Stimulated activated CD4-positive, alpha-beta T cell treated with anti-CD3 and anti-CD28 coated beads, Interleukin-4, amount 100 ng/mL, for 48 hours (primary cell): ENCODE measurements around the gene C6orf89.

Experiments
- DNase-seq, 2 donors: peaks; one replicate each; pipeline ENCODE4 v3.0.0-alpha.2; 2020; ENCODE audit warnings: low read depth in 2 of 2

C6orf89 gene

GRCh38 chr6:36852481-36853147 lies 33.1 kb upstream of the C6orf89 start:
- no peak for DNase-seq

- DNase-seq, result no peak
These were observed 32.4 kb upstream of the C6orf89 start for GRCh38 chr6:36853325-36853724.

- no peak for DNase-seq
These were observed 30.0 kb upstream of the C6orf89 start for GRCh38 chr6:36855750-36856149.

- DNase-seq, result no peak
These were observed 29.5 kb upstream of the C6orf89 start for GRCh38 chr6:36856277-36856676.

GRCh38 chr6:36857325-36857724 lies 28.4 kb upstream of the C6orf89 start:
- no peak for DNase-seq

GRCh38 chr6:36858407-36858981 lies 27.3 kb upstream of the C6orf89 start:
- no peak for DNase-seq

- no peak for DNase-seq
These were observed 25.6 kb upstream of the C6orf89 start for GRCh38 chr6:36860126-36860525.

GRCh38 chr6:36862164-36862847 lies 23.4 kb upstream of the C6orf89 start:
- DNase-seq, result no peak

- no peak for DNase-seq
These were observed 22.8 kb upstream of the C6orf89 start for GRCh38 chr6:36862848-36863382.

GRCh38 chr6:36863670-36864540 lies 21.8 kb upstream of the C6orf89 start:
- no peak for DNase-seq

- no peak for DNase-seq
These were observed 19.9 kb upstream of the C6orf89 start for GRCh38 chr6:36865835-36866234.

- no peak for DNase-seq
These were observed 18.1 kb upstream of the C6orf89 start for GRCh38 chr6:36867471-36868224.

- no peak for DNase-seq
These were observed 14.1 kb upstream of the C6orf89 start for GRCh38 chr6:36871686-36872085.

GRCh38 chr6:36873115-36873514 lies 12.6 kb upstream of the C6orf89 start:
- DNase-seq, result no peak

- no peak for DNase-seq
These were observed 11.9 kb upstream of the C6orf89 start for GRCh38 chr6:36873612-36874442.

GRCh38 chr6:36874443-36875249 lies 11.1 kb upstream of the C6orf89 start, which contains the start of gene PPIL1:
Gene PPIL1, minus strand, starts transcription at chr6:36874803. Its CDS starts 31 bp downstream, at chr6:36874772.
- DNase-seq, result peak; percentile 75 to 79

- DNase-seq, result no peak
These were observed 10.5 kb upstream of the C6orf89 start for GRCh38 chr6:36875250-36875633.

- DNase-seq, result no peak
These were observed 1.1 kb upstream of the C6orf89 start for GRCh38 chr6:36884610-36885009.

GRCh38 chr6:36886950-36887618 lies 1.3 kb downstream of the C6orf89 start:
- no peak for DNase-seq
